Thyroid gland (tissue), 4 donors: ENCODE data around the gene HUWE1. TPM values are rescaled to one million over a fixed set of nuclear protein-coding genes. Genes with fewer than 3 reads are reported as not detected.
A peak's percentile ranks its signal among the peaks of the same experiment; 100 is the strongest.

Source experiments
- DNase-seq, 2 donors: peaks; one replicate each; pipeline ENCODE4 v3.0.0-alpha.2; 2019
- H3K27ac ChIP-seq, 3 donors: fragments of 200-600 bp; sonication (generic); 1 replicate in 2 of 3; 2 replicates in 1 of 3; pipeline ENCODE4 v1.5.1; 2016 to 2019; ENCODE audit warnings: mild to moderate bottlenecking in 1 of 3, moderate library complexity in 1 of 3
- H3K27me3 ChIP-seq: fragments of 200-600 bp; sonication (generic); one replicate; pipeline ENCODE4 v1.5.1; 2019
- H3K36me3 ChIP-seq, 2 donors: fragments of 200-600 bp; sonication (generic); one replicate each; pipeline ENCODE4 v1.5.1; 2016 to 2019
- H3K4me1 ChIP-seq, 2 donors: fragments of 200-600 bp; sonication (generic); one replicate each; pipeline ENCODE4 v1.5.1; 2017 to 2019
- H3K4me3 ChIP-seq, 3 donors: fragments of 200-600 bp; sonication (generic); replicated peaks in 1 of 3; 1 replicate in 2 of 3; 2 replicates in 1 of 3; pipeline ENCODE4 v1.5.1; 2016; ENCODE audit warnings: mild to moderate bottlenecking in 1 of 3
- H3K9me3 ChIP-seq: fragments of 200-600 bp; sonication (generic); one replicate; pipeline ENCODE4 v1.5.1; 2017
- CTCF ChIP-seq, 6 experiments: fragments of 200-600 bp in 3 of 6; fragments of 450-650 bp in 3 of 6; sonication (generic) in 3 of 6; IDR thresholded peaks; one replicate each; pipeline ENCODE4 v1.5.1; 2016 to 2019; ENCODE audit warnings: antibody characterized with exemption in 6 of 6, mild to moderate bottlenecking in 2 of 6, inconsistent platforms in 1 of 6, moderate library complexity in 1 of 6
- POLR2A ChIP-seq, 2 donors: fragments of 450-650 bp; IDR thresholded peaks; one replicate each; pipeline ENCODE4 v1.6.1; 2017; ENCODE audit warnings: antibody characterized with exemption in 2 of 2, mild to moderate bottlenecking in 2 of 2, moderate library complexity in 1 of 2
- WGBS, 2 donors: methylation state at CpG; one replicate each; pipeline ENCODE4 v1.1.5; 2017; 5-methylcytosine and 5-hydroxymethylcytosine counted together
- intact Hi-C: fragments of 100-400 bp; cut with DNase I; formaldehyde crosslinking; loops from one replicate; pipeline ENCODE4 v1.15.1; 2023
- total RNA-seq, 4 donors: library from RNA; depleted of rRNA; stranded (reverse); fragments of >200 nt; gene quantifications; one replicate each; pipeline ENCODE4 v1.2.3, GENCODE V29; 2016

The HUWE1 gene
- 100 to 1,000 TPM; 101 to 165 (median 151) TPM for total RNA-seq

- TF ChIP-seq CTCF (IDR thresholded peaks at IDR 0.05) (no peak), POLR2A (IDR thresholded peaks at IDR 0.05) (peak in 1 of 2 donors; percentile 72)
- Histone ChIP-seq H3K9me3 (no peaks in the 10 kb centered on the region), H3K4me3 (peak within 1 kb of the TSS; percentile 26 to 58 (median 47)), H3K4me1 (peaks cover 0 to 6% of the 10 kb centered on the region in 2 donors), H3K27ac (peak within 1 kb of the TSS; percentile 55 to 79 (median 60)), H3K27me3 (no peaks in the 10 kb centered on the region), H3K36me3 (no peaks in the 10 kb centered on the region)
- peak; percentile 77 to 81 for DNase-seq
- intact Hi-C loops = no loop called here
- WGBS, 2 donors = 0% methylated on average over 6 of the region's 61 CpGs; no CpG with 5 or more reads in 1 of the 2 donors
Observed at GRCh38 chrX:53686151-53686885, at the start of gene HUWE1. HUWE1 (minus strand) TSS chrX:53686719; CDS start chrX:53654107, 32,612 bp downstream.

- WGBS, 2 donors = 59 to 67% methylated on average over 2 of the region's 2 CpGs
- intact Hi-C loops = no loop called here
- Histone ChIP-seq H3K27ac (no peak overlapping the region), H3K4me3 (no peak overlapping the region), H3K9me3 (no peaks in the 10 kb centered on the region), H3K36me3 (no peaks in the 10 kb centered on the region), H3K27me3 (no peaks in the 10 kb centered on the region), H3K4me1 (no peaks in the 10 kb centered on the region)
- TF ChIP-seq CTCF (IDR thresholded peaks at IDR 0.05) = no peak
- TF ChIP-seq POLR2A (IDR thresholded peaks at IDR 0.05) = no peak
- DNase-seq = no peak
Observed at GRCh38 chrX:53732797-53733196, 46.3 kb upstream of the HUWE1 start.

- Histone ChIP-seq H3K4me3 (no peak overlapping the region), H3K4me1 (no peaks in the 10 kb centered on the region), H3K36me3 (no peaks in the 10 kb centered on the region), H3K27me3 (no peaks in the 10 kb centered on the region), H3K9me3 (no peaks in the 10 kb centered on the region), H3K27ac (no peak overlapping the region)
- intact Hi-C loops = no loop called here
- 0% methylated on average over 1 of the region's 1 CpG for WGBS, 2 donors
- DNase-seq = no peak
- TF ChIP-seq CTCF (IDR thresholded peaks at IDR 0.05) (no peak), POLR2A (IDR thresholded peaks at IDR 0.05) (no peak)
Observed at GRCh38 chrX:53729751-53730150, 43.2 kb upstream of the HUWE1 start.

GRCh38 chrX:53728506-53728905, 42.0 kb upstream of the HUWE1 start:
- TF ChIP-seq POLR2A (IDR thresholded peaks at IDR 0.05) (no peak), CTCF (IDR thresholded peaks at IDR 0.05) (no peak)
- 74 to 86% methylated on average over 2 of the region's 2 CpGs for WGBS, 2 donors
- H3K4me3 ChIP-seq = no peak overlapping the region
- DNase-seq = no peak
- no peaks in the 10 kb centered on the region for H3K4me1 ChIP-seq
- intact Hi-C loops = no loop called here
- no peaks in the 10 kb centered on the region for H3K9me3 ChIP-seq
- H3K27me3 ChIP-seq = no peaks in the 10 kb centered on the region
- no peaks in the 10 kb centered on the region for H3K36me3 ChIP-seq
- no peak overlapping the region for H3K27ac ChIP-seq

- TF ChIP-seq POLR2A (IDR thresholded peaks at IDR 0.05) (no peak), CTCF (IDR thresholded peaks at IDR 0.05) (no peak)
- 75% methylated on average over 2 of the region's 5 CpGs; no CpG with 5 or more reads in 1 of the 2 donors for WGBS, 2 donors
- intact Hi-C loops = no loop called here
Observed at GRCh38 chrX:53724872-53725271, 38.4 kb upstream of the HUWE1 start.

More at GRCh38 chrX:53724872-53725271, 38.4 kb upstream of the HUWE1 start:
- no peaks in the 10 kb centered on the region for H3K36me3 ChIP-seq
- no peak for DNase-seq
- H3K4me3 ChIP-seq = no peak overlapping the region
- H3K27ac ChIP-seq = no peak overlapping the region
- H3K27me3 ChIP-seq = no peaks in the 10 kb centered on the region
- H3K4me1 ChIP-seq = no peaks in the 10 kb centered on the region
- no peaks in the 10 kb centered on the region for H3K9me3 ChIP-seq
